GM19193 (cell line): ENCODE data around the gene CEP63.

Source experiments
- POLR2A ChIP-seq: IDR thresholded peaks from 4 replicates; pipeline ENCODE4 v1.6.1; 2011; ENCODE audit not compliant: insufficient read depth, insufficient read length; ENCODE audit errors: extremely low read depth

Gene CEP63

DNA sequence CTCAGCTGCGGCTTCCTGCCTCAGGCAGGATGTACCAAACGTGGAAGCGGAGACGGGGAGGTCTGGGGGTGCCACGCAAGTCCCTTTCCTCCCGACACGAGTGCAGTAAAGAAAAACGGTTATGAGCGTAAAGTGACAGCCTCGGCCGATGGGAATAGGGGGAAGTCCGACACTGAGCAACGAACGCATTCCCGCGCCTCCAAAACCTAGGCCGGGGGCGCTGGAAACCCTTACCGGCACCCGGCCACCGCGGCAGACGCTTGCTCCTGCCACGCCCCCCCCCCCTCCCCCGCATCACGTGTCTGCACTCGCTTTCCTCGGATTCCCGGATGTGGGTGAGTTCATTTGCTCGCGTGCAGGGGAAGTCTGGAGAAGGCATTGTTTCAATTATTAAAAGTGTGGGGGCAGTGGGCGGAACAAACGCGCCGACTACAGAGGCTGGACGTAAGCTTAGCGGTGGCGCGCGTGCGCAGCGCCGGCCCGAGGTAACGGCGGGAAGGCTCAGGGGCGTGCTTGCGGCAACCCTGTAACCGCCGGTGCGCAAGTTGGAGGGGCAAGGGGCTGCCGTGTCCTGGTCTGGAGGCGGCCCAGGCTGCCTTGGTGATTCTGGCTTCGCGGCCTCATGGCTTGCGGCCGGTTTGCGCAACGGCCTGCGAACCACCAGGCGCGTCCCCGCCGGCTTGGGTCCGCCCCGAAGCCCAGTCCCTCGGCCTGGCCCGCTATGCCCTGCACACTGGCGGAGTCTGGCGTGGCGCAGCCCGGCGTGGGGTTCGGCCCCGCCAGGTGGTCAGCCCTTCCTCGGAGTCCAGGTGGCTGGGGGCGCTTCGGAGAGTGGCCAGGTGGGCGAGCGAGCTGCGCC lies at the start of gene CEP63, which contains the start of gene ANAPC13:
TSS of gene CEP63 (plus strand) at position 340 of the 859 bp plus-strand sequence. CDS start 9,264 bp downstream, outside the sequence.
TSS of gene ANAPC13 (minus strand) at position 268 of the 859 bp plus-strand sequence. CDS start 3,081 bp downstream, outside the sequence.
- TF ChIP-seq POLR2A = peak; percentile 89

DNA sequence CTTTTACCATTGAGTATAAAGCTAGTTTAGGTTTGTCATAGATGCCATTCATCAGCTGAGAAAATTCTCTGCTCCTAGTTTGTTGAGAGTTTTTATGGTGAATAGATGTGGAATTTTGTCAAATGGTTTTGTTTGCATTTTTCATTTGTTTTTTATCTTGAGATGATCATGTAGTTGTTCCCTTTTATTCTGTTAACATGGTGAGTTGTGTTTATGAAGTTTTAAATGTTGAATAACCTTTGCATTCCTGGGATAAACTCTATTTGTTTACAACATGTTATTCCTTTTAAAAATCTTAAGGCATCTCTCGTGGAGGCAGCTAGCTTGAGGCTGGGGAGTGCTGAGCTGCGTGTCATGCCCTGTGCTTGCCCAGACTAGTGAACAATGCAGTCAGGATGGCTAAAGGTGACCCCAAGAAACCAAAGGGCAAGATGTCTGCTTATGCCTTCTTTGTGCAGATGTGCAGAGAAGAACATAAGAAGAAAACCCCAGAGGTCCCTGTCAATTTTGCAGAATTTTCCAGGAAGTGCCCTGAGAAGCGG lies 48.6 kb upstream of the CEP63 start:
- no peak for TF ChIP-seq POLR2A

DNA sequence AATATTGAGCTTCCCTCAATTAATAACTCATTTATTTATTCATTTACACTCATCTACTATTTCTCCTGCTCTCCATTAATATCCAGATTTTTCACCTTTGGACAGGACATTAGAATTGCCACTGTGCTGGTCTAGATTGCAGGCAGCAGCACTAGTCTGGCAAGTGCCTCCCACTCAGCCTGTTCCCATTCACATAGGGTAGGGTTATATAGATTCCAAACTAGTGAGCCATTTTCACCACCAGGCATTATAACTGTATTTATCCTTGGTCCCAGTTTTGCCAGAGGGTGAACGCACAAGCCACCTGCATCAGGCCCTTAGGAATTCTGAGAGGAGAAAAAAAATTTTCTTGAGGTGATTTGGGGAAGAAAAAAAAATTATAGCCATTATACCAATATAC lies 44.5 kb upstream of the CEP63 start:
- TF ChIP-seq POLR2A = no peak

DNA sequence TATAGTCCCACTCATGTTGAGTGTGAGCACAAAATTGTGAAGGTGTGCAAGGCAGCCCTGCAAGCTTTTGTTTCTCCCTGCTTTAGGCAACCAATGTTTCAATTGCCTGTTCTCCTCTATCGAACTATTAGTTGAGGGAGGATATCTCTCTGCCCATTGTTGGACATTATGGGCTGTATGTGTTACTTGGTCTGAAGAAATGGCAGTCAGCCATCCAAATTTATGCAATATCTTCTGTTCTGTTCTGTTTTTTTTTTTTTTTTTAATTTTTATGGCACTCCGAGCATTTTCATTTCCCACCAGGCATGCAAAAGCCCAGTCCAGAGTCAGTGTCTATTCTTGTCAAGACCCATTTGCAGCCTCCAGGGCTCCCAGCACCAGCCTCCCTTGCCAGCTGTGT lies 44.0 kb upstream of the CEP63 start:
- no peak for TF ChIP-seq POLR2A

DNA sequence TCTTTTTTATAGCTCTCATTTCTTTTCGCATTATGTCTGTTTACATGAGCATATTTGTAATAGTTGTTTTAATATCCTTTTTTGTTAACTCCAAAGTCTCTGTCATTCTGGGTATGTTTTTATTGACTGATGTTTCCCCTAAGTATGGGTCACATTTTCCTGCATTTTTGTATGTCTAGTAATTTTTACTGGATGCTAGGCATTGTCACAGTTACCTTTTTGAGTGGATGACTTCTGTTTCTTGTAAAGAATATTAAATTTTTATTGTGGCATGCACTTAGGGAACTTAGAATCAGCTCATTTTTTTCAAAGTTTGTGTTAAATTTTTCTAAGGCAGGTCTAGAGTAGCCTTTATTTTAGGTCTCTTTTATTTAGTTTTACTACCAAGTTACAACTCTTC lies 40.8 kb upstream of the CEP63 start:
- no peak for TF ChIP-seq POLR2A

DNA sequence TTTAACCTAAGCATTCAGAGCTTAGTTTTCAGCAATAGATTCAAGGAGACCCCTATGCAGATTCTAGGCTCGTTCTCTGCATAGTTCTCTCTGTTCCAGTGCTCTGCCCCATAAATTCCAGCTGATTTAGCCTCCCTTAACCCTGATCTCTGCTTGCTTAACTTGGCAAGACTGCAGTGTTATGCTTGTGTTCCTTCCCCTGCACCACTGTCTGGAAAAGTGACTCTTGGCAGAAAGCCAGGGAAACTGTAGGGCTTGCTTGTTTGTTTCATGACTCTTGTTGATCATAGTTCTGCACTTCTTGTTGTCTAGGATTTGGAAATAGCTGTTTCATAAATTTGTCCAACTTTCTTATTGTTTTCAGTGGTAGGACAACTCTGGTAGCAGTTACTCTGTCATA lies 40.2 kb upstream of the CEP63 start:
- no peak for TF ChIP-seq POLR2A

DNA sequence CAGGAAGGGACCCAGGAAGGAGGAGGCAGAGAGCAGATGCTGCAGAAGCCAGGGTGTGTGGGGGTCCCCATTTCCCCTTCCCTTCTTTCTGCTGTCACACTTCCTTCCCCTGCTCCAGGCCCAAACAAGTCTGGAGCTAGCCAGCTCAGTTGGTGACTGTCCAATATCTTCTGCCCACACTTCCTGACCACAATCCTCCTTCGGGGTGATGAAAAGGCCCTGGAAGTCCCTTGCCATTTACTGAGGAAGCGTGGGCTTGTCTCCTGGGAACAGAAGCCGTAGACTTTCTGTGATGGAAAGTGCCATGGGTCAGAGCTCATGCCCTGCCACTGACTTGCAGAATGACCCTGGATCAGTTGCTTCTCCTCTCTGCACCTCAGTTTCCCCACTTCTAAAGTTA lies 39.1 kb upstream of the CEP63 start:
- TF ChIP-seq POLR2A = no peak

DNA sequence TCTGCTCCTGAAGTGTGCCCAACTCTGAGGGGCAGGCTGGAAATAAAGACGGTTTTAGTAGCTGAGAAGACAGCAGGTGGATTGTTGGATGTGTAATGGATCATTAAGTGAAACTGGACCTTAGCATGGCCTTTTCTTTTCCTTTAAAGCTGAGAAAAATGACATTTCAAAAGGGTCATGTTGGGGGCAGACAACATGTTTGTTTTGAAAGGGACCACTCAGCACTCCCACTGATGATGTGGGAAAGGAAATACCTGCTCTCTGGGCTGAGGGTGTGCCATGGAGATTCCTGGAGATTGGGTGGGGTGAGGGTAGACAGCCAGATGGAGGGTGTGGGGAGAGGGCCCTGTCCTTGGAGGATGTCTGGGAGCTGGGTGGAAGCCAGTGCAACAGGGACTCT lies 38.5 kb upstream of the CEP63 start:
- no peak for TF ChIP-seq POLR2A

DNA sequence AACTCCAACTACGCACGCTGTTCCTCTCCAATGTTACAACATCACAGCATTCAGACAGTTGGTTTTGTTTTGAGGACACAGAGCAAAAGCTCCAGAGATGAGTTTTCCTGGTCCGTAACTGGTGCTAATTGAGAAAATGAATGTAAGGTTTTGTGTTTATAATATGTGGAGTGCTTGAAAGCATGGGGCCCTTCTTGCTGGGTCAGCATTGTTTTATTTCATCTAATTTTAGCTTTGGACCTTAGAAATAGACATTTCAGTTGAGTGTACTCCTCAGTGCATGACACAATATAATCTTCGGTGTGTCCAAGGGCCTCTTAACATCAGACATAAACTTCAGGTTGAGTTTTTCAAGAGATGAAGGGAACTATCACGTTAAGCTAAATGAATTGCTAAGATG lies 37.2 kb upstream of the CEP63 start:
- no peak for TF ChIP-seq POLR2A

DNA sequence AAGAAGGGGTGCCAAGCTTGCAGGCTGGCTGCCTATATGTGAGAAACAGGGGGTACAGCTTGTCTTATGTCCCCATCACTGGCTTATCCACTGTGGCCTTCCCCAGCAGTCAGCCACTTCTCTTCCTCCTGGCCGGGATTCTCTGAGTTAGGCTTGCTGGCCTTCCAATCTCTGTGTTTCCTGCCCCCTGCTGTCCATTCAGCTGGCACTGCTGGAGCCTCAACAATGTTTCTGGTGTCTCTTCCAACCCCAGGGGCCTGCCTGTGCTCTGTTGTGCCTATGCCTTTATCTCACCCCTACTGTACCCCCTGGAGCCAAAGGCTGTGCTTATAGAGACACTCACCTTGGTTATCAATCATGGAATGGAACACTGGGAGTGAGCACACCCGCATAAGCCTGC lies 36.6 kb upstream of the CEP63 start:
- TF ChIP-seq POLR2A = no peak

DNA sequence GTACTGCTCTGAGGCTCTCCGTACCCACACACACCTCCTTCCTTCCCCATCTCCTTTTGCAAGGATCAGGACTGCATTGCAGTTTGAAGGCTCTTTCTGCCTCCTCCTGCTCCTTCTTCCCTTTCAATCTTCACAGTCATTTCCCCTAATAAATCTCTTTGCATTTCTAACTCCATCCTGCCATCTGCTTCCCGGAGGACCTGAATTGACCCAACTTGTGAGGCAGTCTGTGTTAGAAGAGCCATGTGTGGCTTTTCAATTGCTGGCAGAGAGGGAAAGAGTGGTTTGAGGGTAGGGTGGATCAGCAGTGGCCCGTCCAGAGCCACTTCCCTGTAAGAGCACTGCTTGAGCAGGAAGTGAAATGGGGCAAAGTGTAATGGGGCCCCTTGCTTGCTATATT lies 35.9 kb upstream of the CEP63 start:
- TF ChIP-seq POLR2A = no peak

DNA sequence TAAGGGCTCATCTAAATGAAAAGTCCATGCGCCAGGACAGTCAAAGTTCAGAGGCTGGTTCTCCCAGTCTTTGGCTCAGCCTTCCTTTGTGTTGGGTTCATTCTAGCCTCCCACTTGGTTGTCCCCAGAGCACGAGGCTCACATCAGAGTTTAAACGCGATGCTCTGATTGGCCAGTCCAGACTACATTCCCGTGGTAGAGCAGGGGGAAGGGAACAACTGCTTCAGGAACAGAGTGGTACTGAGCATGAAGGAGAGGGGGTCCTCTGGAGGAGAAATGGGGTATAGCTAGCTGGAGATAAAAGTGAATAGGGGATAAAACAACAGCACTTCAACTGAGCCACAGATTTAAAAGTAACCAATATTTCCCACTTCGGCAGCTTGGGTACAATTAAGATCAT lies 32.2 kb upstream of the CEP63 start:
- TF ChIP-seq POLR2A = no peak

DNA sequence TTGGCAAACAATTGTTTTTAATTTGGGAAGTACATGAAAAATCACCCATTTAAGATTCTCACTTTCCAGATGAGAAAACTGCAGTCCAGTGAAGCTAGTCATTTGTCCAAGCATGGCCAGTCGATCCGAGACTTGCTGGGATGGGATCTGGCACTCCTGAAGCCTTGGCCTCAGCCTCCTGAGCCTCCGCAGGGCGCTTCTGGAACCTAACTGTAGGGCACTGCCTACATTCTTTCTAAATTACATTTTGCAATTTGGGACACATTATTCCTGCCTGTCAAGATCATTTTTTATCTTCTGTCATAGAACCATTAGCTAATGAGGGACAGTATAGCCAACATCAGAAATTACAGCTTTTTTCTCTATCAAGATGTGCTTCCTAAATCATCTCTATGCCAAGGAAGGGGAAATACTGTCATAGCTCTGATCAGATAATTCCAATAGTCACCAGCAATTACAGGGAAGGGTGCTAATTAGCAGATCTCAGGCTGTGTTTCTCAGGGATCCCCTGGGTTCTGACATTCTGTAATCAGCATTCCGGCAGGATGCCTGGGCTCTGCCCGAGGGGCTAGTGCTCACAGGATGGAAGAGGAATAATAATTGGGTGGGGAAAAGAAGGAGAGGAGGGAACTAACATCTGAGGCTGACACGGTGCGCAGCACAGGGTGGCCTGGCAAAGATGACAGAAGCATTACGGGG lies 28.3 kb upstream of the CEP63 start:
- TF ChIP-seq POLR2A = no peak

DNA sequence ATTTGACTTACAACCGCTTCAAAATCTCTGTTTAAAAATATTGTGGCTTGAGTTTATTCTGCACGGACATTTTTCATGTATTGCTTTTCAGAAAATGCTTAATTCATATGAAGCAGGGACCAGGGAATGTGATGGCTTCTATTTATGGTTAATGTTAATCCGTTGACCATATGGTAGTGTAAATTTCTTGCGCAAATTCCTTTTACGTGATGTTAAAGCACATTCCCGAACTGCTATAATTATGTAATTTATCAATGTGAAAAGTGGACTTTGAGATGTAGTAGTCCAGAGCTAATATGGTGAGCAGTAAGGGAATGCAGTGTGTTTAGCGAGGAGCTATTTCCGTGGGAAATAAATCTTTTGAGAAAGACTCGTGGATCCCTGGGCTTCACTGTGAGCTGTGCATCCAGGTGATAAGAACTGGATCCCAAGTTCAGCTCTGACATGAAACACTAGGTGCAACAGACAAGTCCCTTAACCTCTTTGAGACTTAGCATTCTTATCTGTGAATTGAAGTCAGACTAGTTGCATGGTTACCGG lies 27.4 kb upstream of the CEP63 start:
- TF ChIP-seq POLR2A = no peak

DNA sequence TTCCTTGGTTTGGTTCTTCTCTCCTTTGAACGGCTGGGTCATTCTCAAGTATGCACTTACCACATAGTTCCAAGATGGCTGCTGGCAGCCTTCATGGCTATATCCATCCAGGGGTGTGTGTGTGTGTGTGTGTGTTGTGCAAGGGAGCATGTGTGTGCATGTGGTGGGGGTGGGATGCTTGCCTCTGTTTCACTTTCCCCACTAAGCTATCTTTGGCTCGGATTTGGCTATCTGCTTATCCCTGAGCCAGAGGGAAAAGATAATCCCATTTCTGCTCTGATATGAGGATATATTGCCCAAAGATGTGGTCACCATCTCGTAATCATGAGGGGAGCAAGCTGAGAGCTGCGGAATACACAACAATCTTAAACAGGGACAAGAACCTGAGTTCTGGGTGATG lies 26.3 kb upstream of the CEP63 start:
- TF ChIP-seq POLR2A = no peak
